NT2/D1 (cell line): Measurements from ENCODE around the gene CAMK4.

ENCODE experiments used
- DNase-seq: peaks from one replicate; pipeline ENCODE4 v3.0.0-alpha.2; 2011; ENCODE audit warnings: low read depth, low spot score
- H3K27me3 ChIP-seq: 2 replicates; pipeline ENCODE4 v1.6.0; 2011; ENCODE audit warnings: mild to moderate bottlenecking; ENCODE audit not compliant: insufficient read length, insufficient read depth
- H3K36me3 ChIP-seq: 2 replicates; pipeline ENCODE4 v1.6.1; 2011; ENCODE audit warnings: mild to moderate bottlenecking, low read length, mixed read lengths; ENCODE audit not compliant: insufficient read depth, insufficient read length
- H3K4me1 ChIP-seq: 2 replicates; pipeline ENCODE4 v1.5.1; 2011; ENCODE audit not compliant: insufficient read depth, insufficient read length
- H3K4me3 ChIP-seq: 2 replicates; pipeline ENCODE4 v1.5.1; 2011; ENCODE audit warnings: low read depth; ENCODE audit not compliant: insufficient read length
- H3K9ac ChIP-seq: 2 replicates; pipeline ENCODE4 v1.6.0; 2011; ENCODE audit warnings: low read depth; ENCODE audit not compliant: insufficient read length
- H3K9me3 ChIP-seq: 2 replicates; pipeline ENCODE4 v1.5.1; 2011; ENCODE audit warnings: mild to moderate bottlenecking, low read length; ENCODE audit not compliant: insufficient read depth
- SUZ12 ChIP-seq: IDR thresholded peaks from 2 replicates; pipeline ENCODE4 v1.6.1; 2011; ENCODE audit not compliant: insufficient read length, insufficient read depth; ENCODE audit errors: extremely low read depth
- YY1 ChIP-seq: IDR thresholded peaks from 2 replicates; pipeline ENCODE4 v1.6.1; 2011; ENCODE audit not compliant: insufficient read length, insufficient read depth
- ZNF274 ChIP-seq: IDR thresholded peaks from 2 replicates; pipeline ENCODE4 v1.6.1; 2011; ENCODE audit warnings: mild to moderate bottlenecking, low read depth, low read length

CAMK4 gene

GRCh38 chr5:111472579-111472978, 248.4 kb downstream of the CAMK4 start:
- Histone ChIP-seq H3K36me3 (no peaks in the 10 kb centered on the region), H3K4me1 (no peaks in the 10 kb centered on the region), H3K9ac (no peak overlapping the region), H3K4me3 (no peak overlapping the region), H3K27me3 (no peaks in the 10 kb centered on the region), H3K9me3 (no peaks in the 10 kb centered on the region)
- DNase-seq, result no peak
- no peak for TF ChIP-seq ZNF274
- no peak for TF ChIP-seq SUZ12

GRCh38 chr5:111478266-111478665, 254.1 kb downstream of the CAMK4 start:
- H3K9me3 ChIP-seq, result no peaks in the 10 kb centered on the region
- no peak overlapping the region for H3K9ac ChIP-seq
- H3K27me3 ChIP-seq, result no peaks in the 10 kb centered on the region
- H3K4me1 ChIP-seq, result no peaks in the 10 kb centered on the region
- no peak for DNase-seq
- H3K4me3 ChIP-seq, result no peak overlapping the region
- H3K36me3 ChIP-seq, result no peaks in the 10 kb centered on the region
- no peak for TF ChIP-seq ZNF274
- TF ChIP-seq YY1, result no peak
- no peak for TF ChIP-seq SUZ12

- Histone ChIP-seq H3K36me3 (no peaks in the 10 kb centered on the region), H3K9me3 (no peaks in the 10 kb centered on the region), H3K9ac (no peak overlapping the region), H3K4me3 (no peak overlapping the region), H3K4me1 (no peaks in the 10 kb centered on the region), H3K27me3 (no peaks in the 10 kb centered on the region)
- no peak for DNase-seq
- TF ChIP-seq ZNF274 (no peak), SUZ12 (no peak), YY1 (no peak)
These were observed 254.7 kb downstream of the CAMK4 start for GRCh38 chr5:111478898-111479297.

- no peaks in the 10 kb centered on the region for H3K9me3 ChIP-seq
- H3K4me1 ChIP-seq, result no peaks in the 10 kb centered on the region
- no peaks in the 10 kb centered on the region for H3K27me3 ChIP-seq
- no peaks in the 10 kb centered on the region for H3K36me3 ChIP-seq
- no peak overlapping the region for H3K4me3 ChIP-seq
- no peak overlapping the region for H3K9ac ChIP-seq
- no peak for TF ChIP-seq SUZ12
- no peak for TF ChIP-seq YY1
- no peak for TF ChIP-seq ZNF274
- DNase-seq, result no peak
These were observed 256.2 kb downstream of the CAMK4 start for GRCh38 chr5:111480346-111480745.

- Histone ChIP-seq H3K4me3 (no peak overlapping the region), H3K4me1 (no peaks in the 10 kb centered on the region), H3K36me3 (no peaks in the 10 kb centered on the region), H3K27me3 (no peaks in the 10 kb centered on the region), H3K9ac (no peak overlapping the region), H3K9me3 (no peaks in the 10 kb centered on the region)
- TF ChIP-seq YY1 (no peak), SUZ12 (no peak), ZNF274 (no peak)
- DNase-seq, result no peak
These were observed 261.9 kb downstream of the CAMK4 start for GRCh38 chr5:111486055-111486454.

- Histone ChIP-seq H3K27me3 (no peaks in the 10 kb centered on the region), H3K4me3 (no peak overlapping the region), H3K4me1 (no peaks in the 10 kb centered on the region), H3K9me3 (no peaks in the 10 kb centered on the region), H3K36me3 (no peaks in the 10 kb centered on the region), H3K9ac (no peak overlapping the region)
- DNase-seq, result no peak
- TF ChIP-seq ZNF274 (no peak), SUZ12 (no peak), YY1 (no peak)
These were observed 262.7 kb downstream of the CAMK4 start for GRCh38 chr5:111486926-111487325.

- H3K36me3 ChIP-seq, result no peaks in the 10 kb centered on the region
- no peak for TF ChIP-seq SUZ12
- no peak for TF ChIP-seq YY1
- no peak for TF ChIP-seq ZNF274
- no peak overlapping the region for H3K4me3 ChIP-seq
- H3K9me3 ChIP-seq, result no peaks in the 10 kb centered on the region
- DNase-seq, result no peak
- no peaks in the 10 kb centered on the region for H3K27me3 ChIP-seq
- H3K4me1 ChIP-seq, result no peaks in the 10 kb centered on the region
- no peak overlapping the region for H3K9ac ChIP-seq
These were observed 264.2 kb downstream of the CAMK4 start for GRCh38 chr5:111488353-111488752.

- H3K27me3 ChIP-seq, result no peaks in the 10 kb centered on the region
- no peak for TF ChIP-seq ZNF274
- no peak for TF ChIP-seq YY1
- TF ChIP-seq SUZ12, result no peak
- H3K9me3 ChIP-seq, result no peaks in the 10 kb centered on the region
- H3K4me1 ChIP-seq, result no peaks in the 10 kb centered on the region
- DNase-seq, result no peak
- H3K36me3 ChIP-seq, result peaks cover 2% of the 10 kb centered on the region
- H3K9ac ChIP-seq, result no peak overlapping the region
- no peak overlapping the region for H3K4me3 ChIP-seq
These were observed 268.8 kb downstream of the CAMK4 start for GRCh38 chr5:111493031-111493430.
